GM12875 (cell line): Measurements from ENCODE around the gene STIP1.

Experiments used
- H3K4me3 ChIP-seq: one replicate; pipeline ENCODE4 v1.5.1; 2011; ENCODE audit warnings: low read depth, low read length, control low read depth
- CTCF ChIP-seq: IDR thresholded peaks from 2 replicates; pipeline ENCODE4 v1.5.1; 2011; ENCODE audit warnings: low read depth, mild to moderate bottlenecking, control low read depth, inconsistent platforms, low read length, moderate library complexity, borderline replicate concordance; ENCODE audit not compliant: insufficient read depth

Gene STIP1

GRCh38 chr11:64203421-64204079 lies 17.6 kb downstream of the STIP1 start:
- TF ChIP-seq CTCF, result no peak
- H3K4me3 ChIP-seq, result no peak overlapping the region

- TF ChIP-seq CTCF, result no peak
- H3K4me3 ChIP-seq, result no peak overlapping the region
Measured at GRCh38 chr11:64204080-64204440, 18.1 kb downstream of the STIP1 start.

- no peak overlapping the region for H3K4me3 ChIP-seq
- peak; percentile 71 for TF ChIP-seq CTCF
Measured at GRCh38 chr11:64204464-64204989, 18.6 kb downstream of the STIP1 start.

GRCh38 chr11:64206457-64207255 lies 20.7 kb downstream of the STIP1 start, which contains the start of gene FERMT3:
Gene FERMT3, plus strand, starts transcription at chr11:64206721. Its CDS starts 644 bp downstream, at chr11:64207365.
- peak within 1 kb of the TSS; percentile 95 for H3K4me3 ChIP-seq

GRCh38 chr11:64207256-64208085 lies 21.5 kb downstream of the STIP1 start:
- H3K4me3 ChIP-seq, result peak overlapping the region; percentile 95
- TF ChIP-seq CTCF, result 0 out of 2 replicates have a peak, but pooled peaks have one; percentile 1

More at GRCh38 chr11:64206457-64207255, 20.7 kb downstream of the STIP1 start, which contains the start of gene FERMT3:
- TF ChIP-seq CTCF, result no peak

- peak overlapping the region; percentile 95 for H3K4me3 ChIP-seq
Measured at GRCh38 chr11:64208086-64208795, 22.3 kb downstream of the STIP1 start.

More at GRCh38 chr11:64208086-64208795, 22.3 kb downstream of the STIP1 start:
- no peak for TF ChIP-seq CTCF
